ENCODE results near the gene ITGA3. TPM values are rescaled to one million over a fixed set of nuclear protein-coding genes. Genes with fewer than 3 reads are reported as not detected.

Gene ITGA3
- total and polyA plus RNA-seq, 2 of the 13 experiments (the other 11 are each of a cell fraction or from before 2014, with no cell fraction given): 0.48 to 0.69 TPM

- TF ChIP-seq ZNF780A (CRISPR knock-in tag; IDR thresholded peaks at IDR 0.05) (no peak), KLF13 (CRISPR knock-in tag; IDR thresholded peaks at IDR 0.05) (no peak), FOXO4 (CRISPR knock-in tag; conservative IDR thresholded peaks at IDR 0.05) (no peak), ARHGAP35 (CRISPR knock-in tag; IDR thresholded peaks at IDR 0.05; ENCODE audit: borderline replicate concordance) (no peak), ZNF550 (CRISPR knock-in tag; IDR thresholded peaks at IDR 0.05; ENCODE audit: borderline replicate concordance) (no peak), HOXA3 (CRISPR knock-in tag; IDR thresholded peaks at IDR 0.05) (no peak), RBM39 (IDR thresholded peaks at IDR 0.05; ENCODE audit: low read depth, low read length, poor library complexity, severe bottlenecking) (no peak), MTA1 (CRISPR knock-in tag; IDR thresholded peaks at IDR 0.05; ENCODE audit: borderline replicate concordance) (no peak), CEBPG (CRISPR knock-in tag; IDR thresholded peaks at IDR 0.05) (no peak), ZNF768 (CRISPR knock-in tag; IDR thresholded peaks at IDR 0.05) (0 out of 2 replicates have a peak, but pooled peaks have one; percentile 17), ZNF501 (CRISPR knock-in tag; IDR thresholded peaks at IDR 0.05) (no peak), ZSCAN22 (CRISPR knock-in tag; IDR thresholded peaks at IDR 0.05) (no peak), ZNF460 (CRISPR knock-in tag; IDR thresholded peaks at IDR 0.05; ENCODE audit: borderline replicate concordance) (no peak), ZC3H4 (CRISPR knock-in tag; IDR thresholded peaks at IDR 0.05; ENCODE audit: borderline replicate concordance) (0 out of 2 replicates have a peak, but pooled peaks have one; percentile 34), ZXDC (CRISPR knock-in tag; IDR thresholded peaks at IDR 0.05) (no peak), GATA4 (IDR thresholded peaks at IDR 0.05; ENCODE audit: borderline replicate concordance, low read depth) (no peak), ZNF777 (CRISPR knock-in tag; IDR thresholded peaks at IDR 0.05) (no peak), TMF1 (CRISPR knock-in tag; IDR thresholded peaks at IDR 0.05; ENCODE audit: low read depth) (no peak), PAF1 (CRISPR knock-in tag; IDR thresholded peaks at IDR 0.05) (no peak; the same call in 1 of the 2 replicates), SIX4 (CRISPR knock-in tag; IDR thresholded peaks at IDR 0.05) (no peak), MTF1 (CRISPR knock-in tag; IDR thresholded peaks at IDR 0.05) (no peak), ZNF737 (CRISPR knock-in tag; IDR thresholded peaks at IDR 0.05; ENCODE audit: borderline replicate concordance) (no peak)
- TF ChIP-seq, protein P1, sequence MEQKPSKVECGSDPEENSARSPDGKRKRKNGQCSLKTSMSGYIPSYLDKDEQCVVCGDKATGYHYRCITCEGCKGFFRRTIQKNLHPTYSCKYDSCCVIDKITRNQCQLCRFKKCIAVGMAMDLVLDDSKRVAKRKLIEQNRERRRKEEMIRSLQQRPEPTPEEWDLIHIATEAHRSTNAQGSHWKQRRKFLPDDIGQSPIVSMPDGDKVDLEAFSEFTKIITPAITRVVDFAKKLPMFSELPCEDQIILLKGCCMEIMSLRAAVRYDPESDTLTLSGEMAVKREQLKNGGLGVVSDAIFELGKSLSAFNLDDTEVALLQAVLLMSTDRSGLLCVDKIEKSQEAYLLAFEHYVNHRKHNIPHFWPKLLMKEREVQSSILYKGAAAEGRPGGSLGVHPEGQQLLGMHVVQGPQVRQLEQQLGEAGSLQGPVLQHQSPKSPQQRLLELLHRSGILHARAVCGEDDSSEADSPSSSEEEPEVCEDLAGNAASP (CRISPR knock-in tag; IDR thresholded peaks at IDR 0.05; ENCODE audit: borderline replicate concordance): 0 out of 2 replicates have a peak, but pooled peaks have one; percentile 25
These were observed 57.9 kb downstream of the ITGA3 start (continued) for GRCh38 chr17:50113624-50114320.
